Left renal cortex interstitium (tissue), 4 donors: ENCODE measurements around the gene VPS4A. TPM values are rescaled to one million over a fixed set of nuclear protein-coding genes. Genes with fewer than 3 reads are reported as not detected.
"Not testable (repeated sequence)": the region's sequence is repeated elsewhere in the genome, so short reads cannot be mapped to it uniquely, and the experiment has no call there.

Experiments used
- DNase-seq, 4 donors: peaks; one replicate each; pipeline ENCODE4 v3.0.0-alpha.2; 2013; ENCODE audit warnings: low read depth in 4 of 4, low spot score in 2 of 4, missing footprints in 1 of 4
- polyA plus RNA-seq, 4 donors: library from polyadenylated mRNA; unstranded; fragments of 120-200 nt; gene quantifications; one replicate each; pipeline ENCODE4 v1.2.1, GENCODE V29; 2013; ENCODE audit not compliant: insufficient read length in 4 of 4

The VPS4A gene
- polyA plus RNA-seq = 10 to 100 TPM; 42.7 to 57.7 (median 48.5) TPM

GRCh38 chr16:69310653-69311532 is at the start of gene VPS4A:
VPS4A (plus strand) TSS chr16:69311350; CDS start chr16:69311512, 162 bp downstream.
- peak; percentile 77 to 93 (median 88) for DNase-seq

- no peak for DNase-seq
Measured at GRCh38 chr16:69266334-69267063, 44.7 kb upstream of the VPS4A start.

- no peak for DNase-seq
Measured at GRCh38 chr16:69267633-69268032, 43.5 kb upstream of the VPS4A start.

- DNase-seq = no peak
Measured at GRCh38 chr16:69270395-69270794, 40.8 kb upstream of the VPS4A start.

GRCh38 chr16:69270831-69271230 is 40.3 kb upstream of the VPS4A start:
- DNase-seq = no peak

- DNase-seq = no peak
Measured at GRCh38 chr16:69273009-69273408, 38.1 kb upstream of the VPS4A start.

GRCh38 chr16:69274699-69275235 is 36.4 kb upstream of the VPS4A start:
- DNase-seq = no peak

- DNase-seq = no peak
Measured at GRCh38 chr16:69276148-69277115, 34.7 kb upstream of the VPS4A start.

- no peak for DNase-seq
Measured at GRCh38 chr16:69277413-69277812, 33.7 kb upstream of the VPS4A start.

GRCh38 chr16:69283851-69284250 is 27.3 kb upstream of the VPS4A start:
- no peak for DNase-seq

- no peak for DNase-seq
Measured at GRCh38 chr16:69285240-69285639, 25.9 kb upstream of the VPS4A start.

- DNase-seq = peak in 3 of 4 donors; percentile 43 to 78 (median 58)
Measured at GRCh38 chr16:69286941-69287713, 24.0 kb upstream of the VPS4A start.

- DNase-seq = not testable (repeated sequence)
Measured at GRCh38 chr16:69291657-69292056, 19.5 kb upstream of the VPS4A start.

- no peak for DNase-seq
Measured at GRCh38 chr16:69293401-69293800, 17.7 kb upstream of the VPS4A start.

- DNase-seq = no peak
Measured at GRCh38 chr16:69294051-69294450, 17.1 kb upstream of the VPS4A start.

GRCh38 chr16:69296771-69297170 is 14.4 kb upstream of the VPS4A start:
- DNase-seq = not testable (repeated sequence)

GRCh38 chr16:69298261-69298660 is 12.9 kb upstream of the VPS4A start:
- DNase-seq = no peak

GRCh38 chr16:69301187-69301586 is 10.0 kb upstream of the VPS4A start:
- DNase-seq = no peak

GRCh38 chr16:69301861-69302260 is 9.3 kb upstream of the VPS4A start:
- DNase-seq = no peak
